Heart left ventricle (tissue), 16 donors: ENCODE data around the gene SH3RF2. TPM values are rescaled to one million over a fixed set of nuclear protein-coding genes. Genes with fewer than 3 reads are reported as not detected.

Source experiments
- ATAC-seq, 4 donors: fragments of 200-7000 bp; cut with Tn5 transposase; one replicate each; pipeline ENCODE4 v1.9.1; 2020 to 2022; ENCODE audit warnings: moderate library complexity in 4 of 4, mild to moderate bottlenecking in 3 of 4, moderate number of reproducible peaks in 1 of 4
- DNase-seq, 5 donors: peaks; one replicate each; pipeline ENCODE4 v3.0.0-alpha.2; 2020
- H3K27ac ChIP-seq, 12 donors: fragments of 200-600 bp; sonication (generic) in 4 of 12; one replicate each; pipeline versions ENCODE4 v1.5.0 to v1.8.0; 2016 to 2022; ENCODE audit warnings: mild to moderate bottlenecking in 2 of 12
- H3K27me3 ChIP-seq, 9 donors: fragments of 200-600 bp; sonication (generic) in 2 of 9; one replicate each; pipeline versions ENCODE4 v1.5.1 to v1.8.0; 2016 to 2022; ENCODE audit warnings: mild to moderate bottlenecking in 3 of 9
- H3K36me3 ChIP-seq, 9 donors: fragments of 200-600 bp; sonication (generic) in 2 of 9; one replicate each; pipeline versions ENCODE4 v1.5.0 to v1.8.0; 2018 to 2022; ENCODE audit warnings: mild to moderate bottlenecking in 2 of 9
- H3K4me1 ChIP-seq, 12 donors: fragments of 200-600 bp; sonication (generic) in 4 of 12; one replicate each; pipeline versions ENCODE4 v1.5.0 to v1.8.0; 2016 to 2022; ENCODE audit warnings: mild to moderate bottlenecking in 3 of 12
- H3K4me3 ChIP-seq, 12 donors: fragments of 200-600 bp; sonication (generic) in 4 of 12; one replicate each; pipeline versions ENCODE4 v1.5.0 to v1.8.0; 2017 to 2022; ENCODE audit warnings: mild to moderate bottlenecking in 9 of 12, moderate library complexity in 4 of 12
- H3K9me3 ChIP-seq, 12 donors: fragments of 200-600 bp; sonication (generic) in 4 of 12; one replicate each; pipeline versions ENCODE4 v1.5.0 to v1.8.0; 2016 to 2022; ENCODE audit warnings: mild to moderate bottlenecking in 1 of 12
- CTCF ChIP-seq, 12 donors: fragments of 200-600 bp; sonication (generic) in 4 of 12; IDR thresholded peaks; one replicate each; pipeline versions ENCODE4 v1.5.0 to v1.8.0; 2018 to 2022; ENCODE audit warnings: antibody characterized with exemption in 12 of 12, mild to moderate bottlenecking in 5 of 12
- POLR2A ChIP-seq, 2 donors: fragments of 450-650 bp; IDR thresholded peaks; one replicate each; pipeline ENCODE4 v1.6.1; 2017; ENCODE audit warnings: antibody characterized with exemption in 2 of 2, mild to moderate bottlenecking in 2 of 2, moderate library complexity in 2 of 2
- WGBS, 4 donors: extraction: QIAGEN DNeasy Blood & Tissue Kit in 2 of 4; methylation state at CpG; one replicate each; pipeline versions ENCODE4 v1.1.5 to v1.1.7; 2013 to 2018; 5-methylcytosine and 5-hydroxymethylcytosine counted together
- intact Hi-C, 10 donors: fragments of 100-400 bp; cut with DNase I; formaldehyde crosslinking; loops; one replicate each; pipeline versions ENCODE4 v1.11.1 to v1.14.2; 2022
- polyA plus RNA-seq, 2 donors: library from polyadenylated mRNA; stranded (reverse); fragments of 200-250 nt; gene quantifications; one replicate each; pipeline ENCODE4 v1.2.3, GENCODE V29; 2013
- total RNA-seq, 9 donors: library from RNA; depleted of rRNA in 2 of 9; stranded (reverse); fragments of >200 nt in 2 of 9; fragmentation: NEBNext Ultra II Directional in 3 of 9; extraction: Animal tissue kit (Norgen Biotek cat#: 25700) in 3 of 9; gene quantifications; one replicate each; pipeline versions ENCODE4 v1.1.0 to v1.2.4, GENCODE V29; 2016 to 2023
- donor health status: ischemic (EF 13 %, LVEDD 7.1; RV severe dilation, severe dysfunction).
- donor health status: healthy with polysubstance abuse.
- donor health status: DM: no; HTN: yes; CAD: no.
- donor health status: DM: no; HTN: no; CAD: no.
- donor health status: ischemic (EF 25% LVEDD 6.9; RV normal size, moderate dysfunction).
- donor health status: ischemic (EF 25% LVEDD 5.7; RV mildly dilated, moderate dysfunction).
- donor health status: healthy.
- donor health status: DM: yes; HTN: yes; CAD: no.
- donor health status: ischemic (EF 35%, LVEDD 5.7; RV mildly dilated, moderate dysfunction).
- donor health status: nonischemic (EF 11% LVEDD 7.7; RV severe dilation, severe dysfunction).
- donor health status: DM: yes; HTN: yes; CAD: no.
- donor health status: PGD.
- donor health status: ischemic (EF 29% LVEDD 5.4; RV normal size, mild dysfunction).
- donor health status: nonischemic (EF 23%, LVEDD 6.1; RV moderate dilation, normal function).

Gene SH3RF2
- total and polyA plus RNA-seq, 11 donors: 31.3 to 750 (median 180) TPM

- H3K4me3 ChIP-seq: no peak overlapping the region
- H3K9me3 ChIP-seq: no peaks in the 10 kb centered on the region
- no peaks in the 10 kb centered on the region for H3K27me3 ChIP-seq
- WGBS, 4 donors: 80 to 98% (median 96%) methylated on average over 5 of the region's 5 CpGs
- intact Hi-C loops: loop anchor here in 1 of 10 donors (10.0 kb wide), 1 partner anchor 418 kb away; no protein-coding TSS in a partner anchor
- no peak overlapping the region for H3K27ac ChIP-seq
- TF ChIP-seq POLR2A (IDR thresholded peaks at IDR 0.05) (no peak), CTCF (IDR thresholded peaks at IDR 0.05) (no peak)
- ATAC-seq: no peak
- no peak for DNase-seq
- H3K36me3 ChIP-seq: peaks cover 0 to 61% (median 25%) of the 10 kb centered on the region in 9 donors
- peaks cover 0 to 15% (median 3%) of the 10 kb centered on the region in 12 donors for H3K4me1 ChIP-seq
Observed at GRCh38 chr5:146112476-146112875, 176.1 kb downstream of the SH3RF2 start.

Other genes starting within 250 kb of the SH3RF2 start
- 10 to 100 TPM in 5 of 9 donors, 1 to 10 TPM in 4; 6.5 to 26.7 (median 10.6) TPM for gene PRELID2, start 101.2 kb upstream of the SH3RF2 start, total RNA-seq
- gene PRELID2, start 101.2 kb upstream of the SH3RF2 start, polyA plus RNA-seq: 1 to 10 TPM; 1.2 to 1.7 TPM
- 1 to 10 TPM in 3 of 9 donors, under 1 TPM in 4, not detected in 2; 0.28 to 5.7 (median 0.79) TPM for gene GRXCR2, start 63.6 kb upstream of the SH3RF2 start, total RNA-seq
- gene GRXCR2, start 63.6 kb upstream of the SH3RF2 start, polyA plus RNA-seq: under 1 TPM in 1 of 2 donors, not detected in 1; 0.80 TPM
- under 1 TPM in 1 of 9 donors, not detected in 8; 0.59 TPM for gene PLAC8L1, start 169.0 kb downstream of the SH3RF2 start, total RNA-seq
- not detected for gene PLAC8L1, start 169.0 kb downstream of the SH3RF2 start, polyA plus RNA-seq
- gene LARS1, start 246.1 kb downstream of the SH3RF2 start, total RNA-seq: 10 to 100 TPM; 45.9 to 95.0 (median 84.0) TPM
- gene LARS1, start 246.1 kb downstream of the SH3RF2 start, polyA plus RNA-seq: 10 to 100 TPM; 19.4 to 61.5 TPM